AG04449 (cell line): ENCODE measurements around the gene AGAP4.
A peak's percentile ranks its signal among the peaks of the same experiment; 100 is the strongest.
"Not testable (repeated sequence)": the region's sequence is repeated elsewhere in the genome, so short reads cannot be mapped to it uniquely, and the experiment has no call there.

ENCODE experiments used
- CTCF ChIA-PET: fragments of 350-600 bp; formaldehyde crosslinking; extraction: SDS; loops from one replicate; lab custom pipeline; 2021; ENCODE audit warnings: antibody characterized with exemption; lab: Yijun Ruan, JAX
- POLR2A ChIA-PET: fragments of 400-600, 350-600 bp; formaldehyde crosslinking; extraction: SDS; loops from one replicate; lab custom pipeline; 2020; ENCODE audit warnings: antibody characterized with exemption, inconsistent platforms; lab: Yijun Ruan, JAX
- DNase-seq: peaks from one replicate; pipeline ENCODE4 v3.0.0-alpha.2; 2010; ENCODE audit warnings: low read depth, low spot score
- H3K4me3 ChIP-seq: 2 replicates; pipeline ENCODE4 v1.5.1; 2011; ENCODE audit warnings: low read depth, mild to moderate bottlenecking, control low read depth, low read length
- TF ChIP-seq, protein P1 (sequence below): IDR thresholded peaks from one replicate; pipeline ENCODE4 v1.5.1; 2011; ENCODE audit warnings: mild to moderate bottlenecking, moderate library complexity, low read length, control low read depth, inconsistent platforms; ENCODE audit not compliant: insufficient read depth; ENCODE audit errors: missing control alignments

Gene AGAP4

GRCh38 chr10:45817912-45818311 lies 29.4 kb downstream of the AGAP4 start:
- ChIA-PET POLR2A (no interaction called here), CTCF (no interaction called here)
- no peak overlapping the region for H3K4me3 ChIP-seq
- TF ChIP-seq, protein P1, sequence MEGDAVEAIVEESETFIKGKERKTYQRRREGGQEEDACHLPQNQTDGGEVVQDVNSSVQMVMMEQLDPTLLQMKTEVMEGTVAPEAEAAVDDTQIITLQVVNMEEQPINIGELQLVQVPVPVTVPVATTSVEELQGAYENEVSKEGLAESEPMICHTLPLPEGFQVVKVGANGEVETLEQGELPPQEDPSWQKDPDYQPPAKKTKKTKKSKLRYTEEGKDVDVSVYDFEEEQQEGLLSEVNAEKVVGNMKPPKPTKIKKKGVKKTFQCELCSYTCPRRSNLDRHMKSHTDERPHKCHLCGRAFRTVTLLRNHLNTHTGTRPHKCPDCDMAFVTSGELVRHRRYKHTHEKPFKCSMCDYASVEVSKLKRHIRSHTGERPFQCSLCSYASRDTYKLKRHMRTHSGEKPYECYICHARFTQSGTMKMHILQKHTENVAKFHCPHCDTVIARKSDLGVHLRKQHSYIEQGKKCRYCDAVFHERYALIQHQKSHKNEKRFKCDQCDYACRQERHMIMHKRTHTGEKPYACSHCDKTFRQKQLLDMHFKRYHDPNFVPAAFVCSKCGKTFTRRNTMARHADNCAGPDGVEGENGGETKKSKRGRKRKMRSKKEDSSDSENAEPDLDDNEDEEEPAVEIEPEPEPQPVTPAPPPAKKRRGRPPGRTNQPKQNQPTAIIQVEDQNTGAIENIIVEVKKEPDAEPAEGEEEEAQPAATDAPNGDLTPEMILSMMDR = no peak
- no peak for DNase-seq

- CTCF ChIA-PET = no interaction called here
Observed at GRCh38 chr10:45817130-45817859, 30.0 kb downstream of the AGAP4 start.

GRCh38 chr10:45814146-45814545 lies 33.2 kb downstream of the AGAP4 start:
- POLR2A ChIA-PET, CTCF ChIA-PET, H3K4me3 ChIP-seq, DNase-seq: not testable (repeated sequence)

More at GRCh38 chr10:45817130-45817859, 30.0 kb downstream of the AGAP4 start:
- POLR2A ChIA-PET = no interaction called here
- TF ChIP-seq, protein P1 = no peak
- no peak for DNase-seq
- H3K4me3 ChIP-seq = no peak overlapping the region

GRCh38 chr10:45812959-45813358 lies 34.3 kb downstream of the AGAP4 start:
- CTCF ChIA-PET, DNase-seq: not testable (repeated sequence)

DNA sequence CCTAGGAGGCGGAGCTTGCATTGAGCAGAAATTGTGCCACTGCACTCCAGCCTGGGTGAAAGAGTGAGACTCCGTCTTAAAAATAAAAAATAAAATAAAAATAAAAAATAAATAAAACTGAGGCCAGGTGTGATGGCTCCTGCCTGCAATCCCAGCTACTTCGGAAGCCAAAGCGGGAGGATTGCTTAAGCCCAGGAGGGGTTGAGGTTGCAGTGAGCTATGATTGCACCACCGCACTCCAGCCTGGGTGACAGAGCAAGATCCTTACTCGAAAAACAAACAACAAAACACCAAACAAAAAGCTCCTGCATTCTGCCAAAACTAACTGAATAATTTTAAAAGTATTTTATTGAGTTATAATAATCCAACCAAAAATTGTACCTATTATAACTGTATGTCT lies 36.2 kb downstream of the AGAP4 start:
- CTCF ChIA-PET = no interaction called here
- no peak for DNase-seq
- TF ChIP-seq, protein P1 = no peak
- H3K4me3 ChIP-seq = no peak overlapping the region
- POLR2A ChIA-PET = no interaction called here

More at GRCh38 chr10:45812959-45813358, 34.3 kb downstream of the AGAP4 start:
- POLR2A ChIA-PET, H3K4me3 ChIP-seq: not testable (repeated sequence)

DNA sequence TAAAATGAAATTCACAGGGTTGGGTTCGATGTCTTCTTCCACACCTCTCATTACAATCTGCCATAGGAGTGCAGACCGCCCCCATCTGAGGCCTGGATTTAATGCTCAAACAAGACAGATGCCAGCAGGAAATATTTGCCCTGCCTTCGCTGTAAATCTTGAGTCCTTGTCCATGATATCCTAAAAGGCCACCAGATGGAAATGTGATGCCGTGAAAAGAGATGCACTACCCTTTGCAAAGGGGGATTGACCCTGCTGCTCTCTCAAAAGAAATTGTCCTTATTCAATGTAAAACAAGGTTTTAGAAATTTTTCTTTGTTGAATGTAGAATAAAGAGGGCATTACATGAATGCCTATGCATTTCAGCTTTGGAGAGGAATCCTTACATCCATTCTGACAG lies 37.5 kb downstream of the AGAP4 start:
- DNase-seq = no peak
- H3K4me3 ChIP-seq = no peak overlapping the region
- POLR2A ChIA-PET = no interaction called here
- TF ChIP-seq, protein P1 = peak; percentile 9
- CTCF ChIA-PET = no interaction called here

DNA sequence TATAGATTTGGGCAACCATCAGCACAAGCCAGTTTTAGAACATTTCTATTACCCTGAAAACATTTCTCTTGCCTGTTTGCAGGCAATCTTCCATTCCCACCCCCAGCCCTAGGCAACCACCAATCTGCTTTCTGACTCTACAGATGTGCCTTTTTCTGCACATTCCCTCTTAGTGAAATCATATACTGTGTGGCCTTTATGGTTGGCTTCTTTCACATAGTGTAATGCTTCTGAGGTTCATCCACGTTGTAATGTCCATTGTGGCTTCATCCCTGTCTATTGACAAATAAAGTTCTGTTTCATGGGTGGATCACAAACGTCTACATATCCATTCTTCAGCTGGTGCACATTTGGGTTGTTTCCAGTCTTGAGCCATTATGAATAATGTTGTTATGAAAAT lies 42.3 kb downstream of the AGAP4 start:
- POLR2A ChIA-PET, DNase-seq, H3K4me3 ChIP-seq, CTCF ChIA-PET: not testable (repeated sequence)

- CTCF ChIA-PET, H3K4me3 ChIP-seq, DNase-seq, POLR2A ChIA-PET: not testable (repeated sequence)
Observed at GRCh38 chr10:45803060-45804010, 44.0 kb downstream of the AGAP4 start.

DNA sequence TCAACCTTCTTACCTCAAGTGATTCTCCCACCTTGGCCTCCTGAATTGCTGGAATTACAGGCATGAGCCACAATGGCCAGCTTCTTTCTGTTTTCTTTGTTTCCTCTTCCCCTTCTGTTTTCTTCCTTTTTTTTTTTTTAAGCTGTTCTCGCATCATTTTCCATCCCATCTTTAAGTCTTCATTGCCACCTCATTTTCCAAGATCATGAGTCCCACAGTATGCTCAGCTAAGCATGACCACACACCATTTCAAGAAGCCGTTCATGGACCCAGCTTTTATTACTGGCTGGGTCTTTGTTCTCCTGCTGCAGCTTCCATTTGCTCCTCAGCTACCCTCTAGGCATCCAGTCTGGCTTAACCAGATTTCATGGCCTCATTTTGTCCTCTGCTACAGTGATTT lies 52.5 kb downstream of the AGAP4 start:
- DNase-seq, CTCF ChIA-PET, POLR2A ChIA-PET, H3K4me3 ChIP-seq: not testable (repeated sequence)

- H3K4me3 ChIP-seq, POLR2A ChIA-PET, DNase-seq, CTCF ChIA-PET: not testable (repeated sequence)
Observed at GRCh38 chr10:45790694-45791426, 56.4 kb downstream of the AGAP4 start.

- POLR2A ChIA-PET, H3K4me3 ChIP-seq, CTCF ChIA-PET, DNase-seq: not testable (repeated sequence)
Observed at GRCh38 chr10:45789991-45790390, 57.3 kb downstream of the AGAP4 start.
